Measurements from ENCODE around the gene RABEP1.

Gene RABEP1

DNA sequence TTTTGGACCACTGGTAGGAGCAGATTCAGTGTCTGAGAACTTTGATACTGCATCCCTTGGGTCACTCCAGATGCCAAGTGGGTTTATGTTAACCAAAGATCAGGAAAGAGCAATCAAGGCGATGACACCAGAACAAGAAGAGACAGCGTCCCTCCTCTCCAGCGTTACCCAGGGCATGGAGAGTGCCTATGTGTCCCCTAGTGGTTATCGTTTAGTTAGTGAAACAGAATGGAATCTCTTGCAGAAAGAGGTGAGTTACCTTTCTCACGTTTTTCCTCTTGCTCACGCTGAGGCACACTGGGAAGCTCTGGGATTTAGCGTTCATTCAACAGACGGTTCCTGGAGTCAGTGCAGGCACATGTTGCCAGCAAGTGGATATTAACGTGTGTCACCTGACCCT lies 79.3 kb downstream of the RABEP1 start:
- DNase-seq (ENCODE audit: extremely low read depth, low read depth): no peak
- no peak overlapping the region for H3K4me3 ChIP-seq (replicated peaks; ENCODE audit: low read depth, low read length)
- TF ChIP-seq, protein P1, sequence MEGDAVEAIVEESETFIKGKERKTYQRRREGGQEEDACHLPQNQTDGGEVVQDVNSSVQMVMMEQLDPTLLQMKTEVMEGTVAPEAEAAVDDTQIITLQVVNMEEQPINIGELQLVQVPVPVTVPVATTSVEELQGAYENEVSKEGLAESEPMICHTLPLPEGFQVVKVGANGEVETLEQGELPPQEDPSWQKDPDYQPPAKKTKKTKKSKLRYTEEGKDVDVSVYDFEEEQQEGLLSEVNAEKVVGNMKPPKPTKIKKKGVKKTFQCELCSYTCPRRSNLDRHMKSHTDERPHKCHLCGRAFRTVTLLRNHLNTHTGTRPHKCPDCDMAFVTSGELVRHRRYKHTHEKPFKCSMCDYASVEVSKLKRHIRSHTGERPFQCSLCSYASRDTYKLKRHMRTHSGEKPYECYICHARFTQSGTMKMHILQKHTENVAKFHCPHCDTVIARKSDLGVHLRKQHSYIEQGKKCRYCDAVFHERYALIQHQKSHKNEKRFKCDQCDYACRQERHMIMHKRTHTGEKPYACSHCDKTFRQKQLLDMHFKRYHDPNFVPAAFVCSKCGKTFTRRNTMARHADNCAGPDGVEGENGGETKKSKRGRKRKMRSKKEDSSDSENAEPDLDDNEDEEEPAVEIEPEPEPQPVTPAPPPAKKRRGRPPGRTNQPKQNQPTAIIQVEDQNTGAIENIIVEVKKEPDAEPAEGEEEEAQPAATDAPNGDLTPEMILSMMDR (IDR thresholded peaks at IDR 0.05; ENCODE audit: low read depth, low read length, missing control alignments): no peak

DNA sequence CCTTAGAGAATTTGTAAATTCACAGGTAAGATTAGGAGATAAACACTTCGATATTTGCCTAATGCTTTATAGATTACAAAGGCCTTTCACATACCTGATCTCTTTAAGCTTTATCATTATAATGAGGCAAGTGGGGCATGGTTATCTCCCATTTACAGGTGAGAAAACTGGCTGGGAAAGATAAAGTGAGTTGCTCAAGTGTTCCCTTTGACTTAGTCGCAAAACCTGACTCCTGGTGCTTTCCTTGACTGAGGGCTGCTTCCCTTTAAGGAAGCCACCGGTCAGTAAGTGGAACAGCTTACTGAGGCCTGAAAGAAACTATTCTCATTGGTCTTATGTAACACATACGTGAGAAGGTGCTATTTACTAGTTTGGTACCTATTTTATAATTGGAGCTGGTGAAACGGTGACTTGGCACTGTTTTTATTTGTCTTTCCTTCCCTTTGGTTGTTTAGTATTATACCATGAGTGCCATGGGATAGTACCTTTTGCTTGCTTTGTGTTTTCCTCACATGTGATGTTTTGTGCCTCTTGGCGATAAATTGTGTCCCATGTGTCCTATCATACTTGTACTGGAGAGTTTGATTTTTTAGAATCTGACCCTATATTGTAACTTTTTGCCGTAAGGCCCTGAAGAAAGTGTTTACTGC lies 80.2 kb downstream of the RABEP1 start:
- H3K4me3 ChIP-seq (replicated peaks; ENCODE audit: low read depth, low read length): no peak overlapping the region
- DNase-seq (ENCODE audit: extremely low read depth, low read depth): no peak
- TF ChIP-seq, protein P1 (IDR thresholded peaks at IDR 0.05; ENCODE audit: low read depth, low read length, missing control alignments): no peak

DNA sequence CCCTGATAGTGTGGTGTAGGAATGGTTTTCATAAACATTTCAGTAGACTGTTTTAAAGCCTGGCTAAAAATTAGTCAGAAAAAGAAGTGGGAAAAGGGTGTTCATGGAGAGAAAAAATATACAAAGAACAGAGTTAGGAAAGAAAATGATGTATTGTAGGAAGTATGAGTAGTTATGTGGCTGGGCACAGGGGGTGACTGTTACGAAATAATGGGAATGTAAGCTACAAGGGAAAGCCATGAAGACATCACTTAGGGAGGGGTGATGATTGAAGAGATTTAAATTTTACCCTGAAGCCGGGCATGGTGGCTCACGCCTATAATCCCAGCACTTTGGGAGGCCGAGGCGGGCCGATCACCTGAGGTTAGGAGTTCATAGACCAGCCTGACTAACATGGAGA lies 82.1 kb downstream of the RABEP1 start:
- no peak for DNase-seq (ENCODE audit: extremely low read depth, low read depth)
- TF ChIP-seq, protein P1 (IDR thresholded peaks at IDR 0.05; ENCODE audit: low read depth, low read length, missing control alignments): no peak

DNA sequence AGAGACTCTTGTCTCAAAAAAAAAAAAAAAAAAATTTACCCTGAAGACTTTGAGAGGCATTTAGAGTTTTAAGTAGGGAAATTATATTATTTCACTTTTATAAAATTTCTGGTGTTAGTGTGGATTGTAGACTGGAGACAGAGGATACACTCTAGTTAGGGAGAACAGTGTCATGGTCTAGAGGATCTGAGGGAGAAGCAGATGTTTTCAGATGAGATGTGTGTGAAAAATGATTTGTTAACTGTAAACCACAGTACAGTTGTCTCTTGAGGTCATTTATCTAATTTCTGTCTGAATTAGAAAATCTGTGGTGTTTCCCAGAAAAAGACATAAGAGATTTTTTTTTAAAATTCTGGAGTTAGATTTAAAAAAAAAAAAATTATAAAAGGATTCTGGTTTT lies 82.6 kb downstream of the RABEP1 start:
- DNase-seq (ENCODE audit: extremely low read depth, low read depth): no peak
- TF ChIP-seq, protein P1 (IDR thresholded peaks at IDR 0.05; ENCODE audit: low read depth, low read length, missing control alignments): no peak
- no peak overlapping the region for H3K4me3 ChIP-seq (replicated peaks; ENCODE audit: low read depth, low read length)

More for the DNA sequence above, 82.1 kb downstream of the RABEP1 start:
- H3K4me3 ChIP-seq (replicated peaks; ENCODE audit: low read depth, low read length): no peak overlapping the region

DNA sequence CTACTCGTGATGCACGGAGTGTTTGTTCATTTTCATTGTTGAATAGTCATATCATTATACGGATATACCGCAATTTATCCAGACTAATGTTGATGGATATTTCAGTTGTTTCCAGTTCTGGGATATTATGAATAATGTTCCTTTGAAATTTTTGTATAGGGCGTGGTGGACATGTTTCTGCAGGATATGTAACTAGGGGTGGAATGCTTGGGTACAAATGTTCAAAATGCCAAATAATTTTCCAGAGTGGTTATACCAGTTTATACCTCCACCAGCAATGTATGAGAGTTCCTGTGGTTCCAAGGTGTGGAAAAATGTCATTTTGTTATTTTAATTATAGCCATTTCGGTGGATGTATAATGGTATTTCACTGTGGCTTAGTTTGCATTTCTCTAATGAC lies 83.7 kb downstream of the RABEP1 start:
- no peak for DNase-seq (ENCODE audit: extremely low read depth, low read depth)
- TF ChIP-seq, protein P1 (IDR thresholded peaks at IDR 0.05; ENCODE audit: low read depth, low read length, missing control alignments): no peak
- no peak overlapping the region for H3K4me3 ChIP-seq (replicated peaks; ENCODE audit: low read depth, low read length)

DNA sequence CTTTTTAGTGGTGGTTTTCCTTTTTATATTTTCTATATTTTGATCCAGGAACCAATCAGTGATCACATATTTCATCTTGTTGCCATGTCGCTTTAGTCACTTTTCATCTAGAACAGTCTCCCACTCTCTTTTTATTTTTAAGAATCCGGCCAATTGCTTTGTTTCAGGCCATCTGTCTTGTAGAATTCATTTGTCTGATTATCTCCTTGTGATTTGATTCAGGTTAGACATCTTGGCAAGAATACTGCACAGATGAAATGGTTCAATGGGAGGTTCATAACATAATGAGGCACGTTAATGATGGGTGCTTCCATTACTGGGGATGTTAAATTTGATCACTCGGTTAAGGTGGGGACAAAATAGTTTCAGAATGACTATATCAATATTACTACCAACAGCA lies 88.3 kb downstream of the RABEP1 start:
- H3K4me3 ChIP-seq (replicated peaks; ENCODE audit: low read depth, low read length): no peak overlapping the region

More for the DNA sequence above, 88.3 kb downstream of the RABEP1 start:
- TF ChIP-seq, protein P1 (IDR thresholded peaks at IDR 0.05; ENCODE audit: low read depth, low read length, missing control alignments): no peak
- DNase-seq (ENCODE audit: extremely low read depth, low read depth): no peak
